Fibroblast of upper back skin (primary cell): ENCODE measurements around the gene IDE.
"Not testable (repeated sequence)": the region's sequence is repeated elsewhere in the genome, so short reads cannot be mapped to it uniquely, and the experiment has no call there.

ENCODE experiments used
- DNase-seq: peaks from one replicate; pipeline ENCODE4 v3.0.0-alpha.2; 2013

IDE gene

GRCh38 chr10:92413519-92413918, 160.4 kb downstream of the IDE start:
- no peak for DNase-seq

GRCh38 chr10:92413011-92413410, 160.9 kb downstream of the IDE start:
- no peak for DNase-seq

- DNase-seq = no peak
These were observed 162.5 kb downstream of the IDE start for GRCh38 chr10:92411406-92411805.

GRCh38 chr10:92410501-92410900, 163.4 kb downstream of the IDE start:
- no peak for DNase-seq

GRCh38 chr10:92408017-92408361, 165.9 kb downstream of the IDE start:
- no peak for DNase-seq

- no peak for DNase-seq
These were observed 166.4 kb downstream of the IDE start for GRCh38 chr10:92407305-92408016.

GRCh38 chr10:92405419-92405924, 168.4 kb downstream of the IDE start:
- DNase-seq = no peak

- DNase-seq = no peak
These were observed 169.1 kb downstream of the IDE start for GRCh38 chr10:92404612-92405418.

GRCh38 chr10:92402234-92402633, 171.7 kb downstream of the IDE start:
- not testable (repeated sequence) for DNase-seq
